ENCODE results near the gene MUC6. TPM values are rescaled to one million over a fixed set of nuclear protein-coding genes. Genes with fewer than 3 reads are reported as not detected.

Gene MUC6
- total and polyA plus RNA-seq, 9 of the 15 experiments (the other 6 are each of a cell fraction or from before 2014, with no cell fraction given), result not detected

GRCh38 chr11:1025410-1026162 lies 10.9 kb downstream of the MUC6 start:
- CTCF ChIA-PET (ENCODE audit: low intra/inter-chr PET ratio), result no interaction called here
- no peak for ATAC-seq
- Histone ChIP-seq H3K4me2 (ENCODE audit: insufficient read depth, low read length) (no peak overlapping the region), H4K20me1 (replicated peaks; ENCODE audit: control insufficient read depth, insufficient read depth, low read length) (no peaks in the 10 kb centered on the region; the same call in 1 of the 2 replicates), H3K4me1 (replicated peaks in 1 of 2; ENCODE audit: control insufficient read depth in 2 of 2, insufficient read depth in 2 of 2, low read length in 2 of 2) (peaks cover 0 to 60% of the 10 kb centered on the region in 2 experiments; a peak in 2 of 5 replicates), H3K36me3 (ENCODE audit: control insufficient read depth, insufficient read depth, low read length) (no peaks in the 10 kb centered on the region), H3K27ac (ENCODE audit: extremely low read depth, low read depth, low read length) (no peak overlapping the region), H3K79me2 (ENCODE audit: control insufficient read depth, insufficient read depth, low read length) (no peaks in the 10 kb centered on the region), H3K27me3 (ENCODE audit: control insufficient read depth in 2 of 2, insufficient read depth in 2 of 2, low read length in 2 of 2) (peaks cover 0 to 66% of the 10 kb centered on the region in 2 experiments; a peak in 3 of 5 replicates), H3K9me1 (ENCODE audit: control insufficient read depth, insufficient read depth, low read length) (peaks cover 2% of the 10 kb centered on the region), H3K9ac (ENCODE audit: insufficient read depth in 1 of 2, low read depth in 2 of 2, low read length in 2 of 2) (no peak overlapping the region), H2AFZ (ENCODE audit: low read depth, low read length) (no peak overlapping the region), H3K4me3 (no peak overlapping the region), H3K9me3 (replicated peaks; ENCODE audit: control insufficient read depth, insufficient read depth, low read depth, low read length) (no peaks in the 10 kb centered on the region)
- FAIRE-seq, result no peak
- DNase-seq (ENCODE audit: extremely low read depth in 1 of 4, low spot score in 3 of 4), result no peak
- no peak for TF ChIP-seq ZNF318 (IDR thresholded peaks at IDR 0.05; ENCODE audit: borderline replicate concordance in 1 of 2, low read depth in 1 of 2)
- TF ChIP-seq ZNF121 (CRISPR knock-in tag; conservative IDR thresholded peaks at IDR 0.05), result 0 out of 2 replicates have a peak, but pooled peaks have one; percentile 7
- intact Hi-C loops (cut with micrococcal nuclease), result no loop called here
- 11% methylated on average over 26 of the region's 35 CpGs for WGBS (ENCODE audit: insufficient coverage, low coverage, missing lambda C conversion rate)
- no TSS peak for BruUV-seq (replicated peaks)
- POLR2A ChIA-PET, result no interaction called here
- in situ Hi-C loops (cut with MboI), result no loop called here

Measured in K562 (cell line).